Esophagus muscularis mucosa (tissue), 4 donors: ENCODE data around the gene BMX. TPM values are rescaled to one million over a fixed set of nuclear protein-coding genes. Genes with fewer than 3 reads are reported as not detected.
A peak's percentile ranks its signal among the peaks of the same experiment; 100 is the strongest.

Experiments used
- DNase-seq: peaks from one replicate; pipeline ENCODE4 v3.0.0-alpha.2; 2017; ENCODE audit errors: extremely low spot score
- H3K27ac ChIP-seq, 4 donors: fragments of 200-600 bp; sonication (generic); replicated peaks in 1 of 4; 1 replicate in 3 of 4; 2 replicates in 1 of 4; pipeline ENCODE4 v1.5.1; 2016 to 2019; ENCODE audit warnings: mild to moderate bottlenecking in 1 of 4
- H3K27me3 ChIP-seq, 4 donors: fragments of 200-600 bp; sonication (generic); one replicate each; pipeline versions ENCODE4 v1.5.1 to v1.6.0; 2016 to 2019
- H3K36me3 ChIP-seq, 4 donors: fragments of 200-600 bp; sonication (generic); one replicate each; pipeline ENCODE4 v1.5.1; 2016 to 2019
- H3K4me1 ChIP-seq, 4 donors: fragments of 200-600 bp; sonication (generic); one replicate each; pipeline ENCODE4 v1.5.1; 2016 to 2019
- H3K4me3 ChIP-seq, 4 donors: fragments of 200-600 bp; sonication (generic); 1 replicate in 2 of 4; 2 replicates in 2 of 4; pipeline ENCODE4 v1.5.1; 2016 to 2019; ENCODE audit warnings: mild to moderate bottlenecking in 4 of 4, moderate library complexity in 1 of 4
- H3K9me3 ChIP-seq, 4 donors: fragments of 200-600 bp; sonication (generic); 1 replicate in 3 of 4; 2 replicates in 1 of 4; pipeline ENCODE4 v1.5.1; 2016 to 2019
- EP300 ChIP-seq: sonication (generic); formaldehyde crosslinking; IDR thresholded peaks from one replicate; pipeline ENCODE4 v1.6.1; 2017; ENCODE audit warnings: antibody characterized with exemption
- POLR2A ChIP-seq: fragments of 450-650 bp; IDR thresholded peaks from one replicate; pipeline ENCODE4 v1.6.1; 2017; ENCODE audit warnings: antibody characterized with exemption, moderate library complexity, mild to moderate bottlenecking, low read depth
- POLR2AphosphoS5 ChIP-seq, 2 donors: sonication (generic); formaldehyde crosslinking; IDR thresholded peaks; one replicate each; pipeline ENCODE4 v1.6.1; 2017; ENCODE audit warnings: antibody characterized with exemption in 2 of 2
- WGBS: methylation state at CpG from one replicate; pipeline ENCODE4 v1.1.5; 2018; 5-methylcytosine and 5-hydroxymethylcytosine counted together
- intact Hi-C: fragments of 100-400 bp; cut with DNase I; formaldehyde crosslinking; loops from one replicate; pipeline ENCODE4 v1.15.1; 2023
- total RNA-seq, 4 donors: library from RNA; depleted of rRNA; stranded (reverse); fragments of >200 nt; gene quantifications; one replicate each; pipeline versions ENCODE4 v1.1.0 to v1.2.1, GENCODE V29; 2016
- TF ChIP-seq, protein P1 (sequence below), 3 experiments: fragments of 200-600 bp in 2 of 3; fragments of 450-650 bp in 1 of 3; sonication (generic) in 2 of 3; IDR thresholded peaks; one replicate each; pipeline ENCODE4 v1.5.1; 2017 to 2019; ENCODE audit warnings: antibody characterized with exemption in 3 of 3, mild to moderate bottlenecking in 2 of 3, moderate library complexity in 1 of 3

BMX gene
- 1 to 10 TPM; 2.0 to 2.9 (median 2.7) TPM for total RNA-seq

DNA sequence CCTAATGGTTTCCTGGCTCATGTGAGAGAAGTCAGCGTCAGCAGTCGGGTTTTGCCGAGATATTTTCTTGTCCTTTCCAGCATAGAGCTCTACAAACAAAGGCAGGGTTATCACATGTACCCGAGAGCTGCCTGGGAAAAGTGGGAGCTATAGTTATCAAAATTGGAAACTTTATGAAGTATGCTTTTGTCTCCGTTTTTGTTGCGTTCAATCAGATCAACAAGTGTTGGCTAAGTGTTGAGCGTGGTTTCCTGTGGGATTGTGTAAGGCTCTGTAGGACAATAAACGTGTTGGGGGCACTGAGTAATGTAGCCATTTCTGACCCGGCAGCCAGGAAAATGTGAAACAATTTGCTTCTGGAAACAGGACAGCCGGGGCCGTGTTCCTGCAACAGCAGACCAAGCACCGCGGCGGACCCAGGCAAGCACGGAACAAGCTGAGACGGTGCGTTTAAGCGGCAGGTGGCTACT lies at the start of gene BMX:
Gene BMX, plus strand, starts transcription at position 311 of the 470 bp plus-strand sequence. CDS start 7,547 bp downstream, outside the sequence.
- H3K27me3 ChIP-seq, result no peaks in the 10 kb centered on the region
- H3K9me3 ChIP-seq, result no peaks in the 10 kb centered on the region
- TF ChIP-seq POLR2A, result no peak
- TF ChIP-seq, protein P1, sequence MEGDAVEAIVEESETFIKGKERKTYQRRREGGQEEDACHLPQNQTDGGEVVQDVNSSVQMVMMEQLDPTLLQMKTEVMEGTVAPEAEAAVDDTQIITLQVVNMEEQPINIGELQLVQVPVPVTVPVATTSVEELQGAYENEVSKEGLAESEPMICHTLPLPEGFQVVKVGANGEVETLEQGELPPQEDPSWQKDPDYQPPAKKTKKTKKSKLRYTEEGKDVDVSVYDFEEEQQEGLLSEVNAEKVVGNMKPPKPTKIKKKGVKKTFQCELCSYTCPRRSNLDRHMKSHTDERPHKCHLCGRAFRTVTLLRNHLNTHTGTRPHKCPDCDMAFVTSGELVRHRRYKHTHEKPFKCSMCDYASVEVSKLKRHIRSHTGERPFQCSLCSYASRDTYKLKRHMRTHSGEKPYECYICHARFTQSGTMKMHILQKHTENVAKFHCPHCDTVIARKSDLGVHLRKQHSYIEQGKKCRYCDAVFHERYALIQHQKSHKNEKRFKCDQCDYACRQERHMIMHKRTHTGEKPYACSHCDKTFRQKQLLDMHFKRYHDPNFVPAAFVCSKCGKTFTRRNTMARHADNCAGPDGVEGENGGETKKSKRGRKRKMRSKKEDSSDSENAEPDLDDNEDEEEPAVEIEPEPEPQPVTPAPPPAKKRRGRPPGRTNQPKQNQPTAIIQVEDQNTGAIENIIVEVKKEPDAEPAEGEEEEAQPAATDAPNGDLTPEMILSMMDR (IDR thresholded peaks at IDR 0.05), result no peak
- TF ChIP-seq EP300, result no peak
- no peak for TF ChIP-seq POLR2AphosphoS5 (IDR thresholded peaks at IDR 0.05)
- no peaks in the 10 kb centered on the region for H3K36me3 ChIP-seq
- no peaks in the 10 kb centered on the region for H3K4me1 ChIP-seq
- WGBS, result 60% methylated on average over 18 of the region's 18 CpGs
- intact Hi-C loops, result no loop called here
- DNase-seq, result no peak
- H3K4me3 ChIP-seq, result no peak within 1 kb of the TSS
- peak within 1 kb of the TSS in 1 of 4 donors; percentile 0 for H3K27ac ChIP-seq

DNA sequence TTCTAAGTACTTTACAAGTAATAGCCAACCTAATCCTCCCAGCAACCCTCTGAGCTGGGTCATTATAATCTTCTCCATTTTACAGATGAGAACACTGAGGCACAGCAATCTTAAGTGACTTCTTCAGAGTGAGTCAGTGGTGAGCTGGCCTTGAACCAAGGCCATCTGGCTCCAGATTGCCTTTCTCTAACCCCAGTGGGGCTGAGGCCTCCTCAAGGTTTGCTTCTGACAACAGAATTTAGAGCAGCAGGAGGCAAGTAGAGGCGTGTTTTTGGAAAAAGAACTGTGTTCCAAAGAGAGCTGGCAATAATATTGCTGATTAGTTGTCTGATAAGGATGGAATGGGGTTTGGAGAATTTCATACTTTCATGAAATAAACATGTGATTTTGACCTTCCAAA lies 48.7 kb upstream of the BMX start:
- WGBS, result 56% methylated on average over 1 of the region's 1 CpG
- H3K4me3 ChIP-seq, result no peak overlapping the region
- peaks cover 0 to 30% (median 14%) of the 10 kb centered on the region in 4 donors for H3K36me3 ChIP-seq
- no peak for DNase-seq
- intact Hi-C loops, result no loop called here
- H3K27ac ChIP-seq, result no peak overlapping the region
- H3K4me1 ChIP-seq, result no peaks in the 10 kb centered on the region
- TF ChIP-seq, protein P1 (IDR thresholded peaks at IDR 0.05), result no peak
- no peak for TF ChIP-seq POLR2AphosphoS5 (IDR thresholded peaks at IDR 0.05)
- no peak for TF ChIP-seq EP300
- TF ChIP-seq POLR2A, result no peak
- H3K27me3 ChIP-seq, result no peaks in the 10 kb centered on the region
- no peaks in the 10 kb centered on the region for H3K9me3 ChIP-seq

DNA sequence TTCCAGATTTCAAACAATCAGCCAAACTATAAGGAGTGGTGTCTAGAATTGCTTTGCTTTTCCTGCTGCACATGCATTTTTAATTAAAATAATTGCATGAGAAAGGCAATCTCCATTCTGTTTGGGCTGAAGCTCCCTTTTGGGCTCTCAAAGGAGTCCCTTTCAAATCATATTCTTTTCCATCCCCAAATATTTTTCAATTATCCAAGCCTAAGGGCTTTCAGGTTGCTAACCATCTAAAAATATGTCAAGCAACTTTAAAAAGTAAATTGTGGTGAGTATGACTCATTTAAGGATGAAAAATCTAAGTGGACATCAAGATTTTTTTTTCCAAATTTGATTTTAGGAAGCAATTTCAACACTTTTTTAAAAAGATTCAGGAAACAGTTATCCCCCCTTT lies 35.9 kb upstream of the BMX start:
- no peaks in the 10 kb centered on the region for H3K27me3 ChIP-seq
- TF ChIP-seq POLR2A (no peak), EP300 (no peak), POLR2AphosphoS5 (IDR thresholded peaks at IDR 0.05) (no peak)
- TF ChIP-seq, protein P1 (IDR thresholded peaks at IDR 0.05), result no peak
- H3K4me1 ChIP-seq, result peaks cover 0 to 9% (median 2%) of the 10 kb centered on the region in 4 donors
- H3K4me3 ChIP-seq, result no peak overlapping the region
- peaks cover 0 to 5% (median 1%) of the 10 kb centered on the region in 4 donors for H3K36me3 ChIP-seq
- no peaks in the 10 kb centered on the region for H3K9me3 ChIP-seq
- DNase-seq, result no peak
- no peak overlapping the region for H3K27ac ChIP-seq
- intact Hi-C loops, result loop anchor here (5.0 kb wide), 1 partner anchor 117 kb away; no protein-coding TSS in a partner anchor

DNA sequence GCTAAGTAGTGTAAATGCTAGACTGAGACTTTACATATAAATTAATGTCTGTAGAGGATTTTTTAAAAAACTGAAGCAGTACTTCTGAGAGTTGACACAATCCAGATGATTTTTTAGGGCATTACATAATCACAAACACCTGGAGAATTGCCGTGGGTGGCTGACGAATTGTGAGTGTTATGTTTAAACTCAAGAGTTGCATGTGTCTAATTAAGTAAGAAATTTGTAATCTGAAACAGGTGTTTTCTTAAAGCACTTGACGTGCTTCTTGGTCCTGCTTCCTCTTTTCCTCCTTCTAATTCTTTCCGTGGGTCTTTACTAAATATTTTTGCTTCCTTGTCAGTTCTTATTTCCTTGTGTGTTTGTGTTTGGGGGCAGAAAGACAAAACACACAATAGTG lies 35.3 kb upstream of the BMX start:
- H3K4me1 ChIP-seq, result peaks cover 0 to 9% (median 2%) of the 10 kb centered on the region in 4 donors
- no peak for DNase-seq
- 16% methylated on average over 4 of the region's 4 CpGs for WGBS
- intact Hi-C loops, result loop anchor here (5.0 kb wide), 1 partner anchor 118 kb away; no protein-coding TSS in a partner anchor
- H3K27ac ChIP-seq, result peak overlapping the region in 3 of 4 donors; percentile 20 to 30 (median 23)
- H3K27me3 ChIP-seq, result no peaks in the 10 kb centered on the region
- no peaks in the 10 kb centered on the region for H3K9me3 ChIP-seq
- no peak overlapping the region for H3K4me3 ChIP-seq
- H3K36me3 ChIP-seq, result peaks cover 0 to 3% (median 1%) of the 10 kb centered on the region in 4 donors
- peak in 1 of 2 donors; percentile 36 for TF ChIP-seq POLR2AphosphoS5 (IDR thresholded peaks at IDR 0.05)
- TF ChIP-seq, protein P1 (IDR thresholded peaks at IDR 0.05), result no peak
